Measurements from ENCODE around the gene ABCD3.
A peak's percentile ranks its signal among the peaks of the same experiment; 100 is the strongest.
"Not testable (repeated sequence)": the region's sequence is repeated elsewhere in the genome, so short reads cannot be mapped to it uniquely, and the experiment has no call there.

Gene ABCD3

DNA sequence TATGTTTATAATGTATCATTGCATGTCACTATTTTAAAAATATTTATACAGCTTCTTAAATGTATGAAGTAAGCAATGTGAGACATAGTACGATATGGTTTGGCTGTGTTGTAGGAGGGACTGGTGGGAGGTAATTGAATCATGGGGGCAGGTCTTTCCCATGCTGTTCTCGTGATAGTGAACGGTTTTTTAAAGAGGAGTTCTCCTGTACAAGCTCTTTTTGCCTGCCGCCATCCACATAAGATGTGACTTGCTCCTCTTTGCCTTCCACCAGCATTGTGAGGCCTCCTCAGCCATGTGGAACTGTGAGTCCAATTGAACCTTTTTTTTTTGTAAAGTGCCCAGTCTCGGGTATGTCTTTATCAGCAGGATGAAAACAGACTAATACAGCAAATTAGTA lies 10.3 kb downstream of the ABCD3 start:
- no peak for DNase-seq (ENCODE audit: low read depth)
- no peak overlapping the region for H3K4me3 ChIP-seq (replicated peaks; ENCODE audit: low read depth, low read length)
- TF ChIP-seq, protein P1, sequence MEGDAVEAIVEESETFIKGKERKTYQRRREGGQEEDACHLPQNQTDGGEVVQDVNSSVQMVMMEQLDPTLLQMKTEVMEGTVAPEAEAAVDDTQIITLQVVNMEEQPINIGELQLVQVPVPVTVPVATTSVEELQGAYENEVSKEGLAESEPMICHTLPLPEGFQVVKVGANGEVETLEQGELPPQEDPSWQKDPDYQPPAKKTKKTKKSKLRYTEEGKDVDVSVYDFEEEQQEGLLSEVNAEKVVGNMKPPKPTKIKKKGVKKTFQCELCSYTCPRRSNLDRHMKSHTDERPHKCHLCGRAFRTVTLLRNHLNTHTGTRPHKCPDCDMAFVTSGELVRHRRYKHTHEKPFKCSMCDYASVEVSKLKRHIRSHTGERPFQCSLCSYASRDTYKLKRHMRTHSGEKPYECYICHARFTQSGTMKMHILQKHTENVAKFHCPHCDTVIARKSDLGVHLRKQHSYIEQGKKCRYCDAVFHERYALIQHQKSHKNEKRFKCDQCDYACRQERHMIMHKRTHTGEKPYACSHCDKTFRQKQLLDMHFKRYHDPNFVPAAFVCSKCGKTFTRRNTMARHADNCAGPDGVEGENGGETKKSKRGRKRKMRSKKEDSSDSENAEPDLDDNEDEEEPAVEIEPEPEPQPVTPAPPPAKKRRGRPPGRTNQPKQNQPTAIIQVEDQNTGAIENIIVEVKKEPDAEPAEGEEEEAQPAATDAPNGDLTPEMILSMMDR (IDR thresholded peaks at IDR 0.05; ENCODE audit: low read length, missing control alignments): no peak

DNA sequence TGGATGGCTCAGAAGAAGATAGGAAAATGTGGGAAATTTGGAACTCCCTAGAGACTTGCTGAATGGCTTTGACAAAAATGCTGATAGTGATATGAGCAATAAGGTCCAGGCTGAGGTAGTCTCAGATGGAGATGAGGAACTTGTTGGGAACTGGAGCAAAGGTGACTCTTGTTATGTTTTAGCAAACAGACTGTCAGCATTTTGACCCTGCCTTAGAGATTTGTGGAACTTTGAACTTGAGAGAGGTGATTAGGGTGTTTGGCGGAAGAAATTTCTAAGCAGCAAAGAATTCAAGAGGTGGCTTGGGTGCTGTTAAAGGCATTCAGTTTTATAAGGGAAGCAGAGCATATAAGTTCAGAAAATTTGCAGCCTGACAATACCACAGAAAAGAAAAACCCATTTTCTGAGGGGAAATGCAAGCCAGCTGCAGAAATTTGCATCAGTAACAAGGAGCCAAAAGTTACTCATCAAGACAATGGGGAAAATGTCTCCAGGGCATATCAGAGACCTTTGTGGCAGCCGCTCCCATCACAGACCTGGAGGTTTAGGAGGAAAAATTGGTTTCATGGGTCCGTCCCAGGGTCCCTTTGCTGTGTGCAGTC lies 10.8 kb downstream of the ABCD3 start:
- H3K4me3 ChIP-seq (replicated peaks; ENCODE audit: low read depth, low read length); DNase-seq (ENCODE audit: low read depth): not testable (repeated sequence)

DNA sequence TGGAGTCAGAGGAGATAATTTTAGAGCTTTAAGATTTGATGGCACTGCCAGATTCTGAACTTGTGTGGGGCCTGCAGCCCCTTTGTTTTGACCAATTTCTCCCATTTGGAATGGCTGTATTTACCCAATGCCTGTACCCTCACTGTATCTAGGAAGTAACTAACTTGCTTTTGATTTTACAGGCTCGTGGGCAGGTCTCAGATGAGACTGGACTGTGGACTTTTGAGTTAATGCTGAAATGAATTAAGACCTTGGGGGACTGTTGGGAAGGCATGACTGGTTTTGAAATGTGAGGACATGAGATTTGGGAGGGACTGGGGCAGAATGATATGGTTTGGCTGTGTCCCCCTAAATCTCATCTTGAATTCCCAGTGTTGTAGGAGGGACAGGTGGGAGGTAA lies 11.9 kb downstream of the ABCD3 start:
- not testable (repeated sequence) for H3K4me3 ChIP-seq (replicated peaks; ENCODE audit: low read depth, low read length); DNase-seq (ENCODE audit: low read depth)

DNA sequence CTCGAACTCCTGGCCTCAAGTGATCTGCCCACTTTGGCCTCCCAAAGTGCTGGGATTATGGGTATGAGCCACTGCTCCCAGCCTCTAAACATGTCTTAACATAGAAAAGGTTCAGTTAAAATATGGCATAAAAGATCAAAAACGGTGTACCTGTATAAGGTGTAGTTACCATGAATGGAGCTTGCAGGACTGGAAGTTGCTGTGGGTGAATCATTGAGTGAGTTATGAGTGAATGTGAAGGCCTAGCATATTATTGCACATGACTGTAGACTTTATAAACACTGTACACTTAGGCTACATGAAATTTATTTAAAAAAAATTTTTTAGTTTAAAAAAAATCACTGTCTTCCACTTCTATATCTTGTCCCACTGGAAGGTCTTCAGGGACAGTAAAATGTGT lies 15.7 kb downstream of the ABCD3 start:
- H3K4me3 ChIP-seq (replicated peaks; ENCODE audit: low read depth, low read length): no peak overlapping the region
- TF ChIP-seq, protein P1 (IDR thresholded peaks at IDR 0.05; ENCODE audit: low read length, missing control alignments): no peak
- DNase-seq (ENCODE audit: low read depth): no peak

DNA sequence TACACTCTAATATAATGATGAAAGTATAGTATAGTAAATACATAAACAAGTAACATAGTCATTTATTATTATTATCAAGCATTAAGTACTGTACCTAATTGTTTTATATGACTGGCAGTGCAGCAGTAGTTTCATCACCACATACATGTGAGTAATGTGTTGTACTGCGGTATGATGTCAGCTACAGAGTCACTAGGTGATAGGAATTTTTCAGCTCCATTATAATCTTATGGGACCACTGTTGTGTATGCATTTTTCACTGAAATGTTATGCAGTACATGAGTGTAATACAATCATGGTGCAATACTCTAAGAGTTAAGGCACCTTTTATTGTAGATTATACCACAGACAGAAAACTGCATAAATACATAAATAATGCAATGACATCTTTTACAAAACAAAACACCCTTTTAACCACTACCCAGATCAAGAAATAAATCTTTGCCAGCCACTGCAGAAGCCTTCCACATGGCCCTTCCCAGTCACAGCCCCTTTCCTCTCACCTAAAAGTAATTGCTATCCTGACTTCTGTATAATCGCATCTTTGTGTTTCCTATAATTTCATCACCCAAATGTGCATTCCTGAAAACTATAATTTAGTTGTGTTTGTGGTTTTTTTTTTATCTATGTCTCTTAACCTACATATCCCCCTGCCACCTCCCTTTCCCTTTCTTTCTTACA lies 16.3 kb downstream of the ABCD3 start:
- DNase-seq (ENCODE audit: low read depth): peak; percentile 45
- H3K4me3 ChIP-seq (replicated peaks; ENCODE audit: low read depth, low read length): no peak overlapping the region
- TF ChIP-seq, protein P1 (IDR thresholded peaks at IDR 0.05; ENCODE audit: low read length, missing control alignments): no peak

DNA sequence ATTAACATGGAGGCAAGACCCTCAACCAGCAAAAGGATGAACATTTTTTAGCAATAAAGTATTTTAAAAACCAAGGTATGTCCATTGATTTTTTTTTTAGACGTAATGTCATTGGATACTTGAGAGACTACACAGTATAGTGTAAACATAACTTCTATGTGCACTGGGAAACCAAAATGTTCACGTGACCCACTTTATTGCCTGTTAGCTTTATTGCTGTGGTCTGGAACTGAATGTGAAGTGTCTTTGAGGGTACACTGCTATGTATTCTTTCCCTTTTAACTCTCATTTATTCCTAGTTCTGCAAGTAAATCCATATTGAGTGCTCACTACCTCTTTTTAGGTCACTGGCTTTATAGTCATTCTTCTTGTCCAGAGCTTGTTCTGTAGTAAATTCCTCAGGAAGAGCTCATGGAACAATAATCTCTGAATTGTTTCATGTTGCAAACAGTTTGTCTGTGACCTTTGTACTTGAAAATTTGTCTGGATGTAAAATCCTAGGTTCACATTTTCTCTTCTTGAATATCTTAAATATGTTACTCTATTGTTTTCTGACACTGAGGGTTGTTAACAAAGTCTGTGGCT lies 20.6 kb downstream of the ABCD3 start:
- TF ChIP-seq, protein P1 (IDR thresholded peaks at IDR 0.05; ENCODE audit: low read length, missing control alignments): no peak
- DNase-seq (ENCODE audit: low read depth): peak; percentile 45
- no peak overlapping the region for H3K4me3 ChIP-seq (replicated peaks; ENCODE audit: low read depth, low read length)

DNA sequence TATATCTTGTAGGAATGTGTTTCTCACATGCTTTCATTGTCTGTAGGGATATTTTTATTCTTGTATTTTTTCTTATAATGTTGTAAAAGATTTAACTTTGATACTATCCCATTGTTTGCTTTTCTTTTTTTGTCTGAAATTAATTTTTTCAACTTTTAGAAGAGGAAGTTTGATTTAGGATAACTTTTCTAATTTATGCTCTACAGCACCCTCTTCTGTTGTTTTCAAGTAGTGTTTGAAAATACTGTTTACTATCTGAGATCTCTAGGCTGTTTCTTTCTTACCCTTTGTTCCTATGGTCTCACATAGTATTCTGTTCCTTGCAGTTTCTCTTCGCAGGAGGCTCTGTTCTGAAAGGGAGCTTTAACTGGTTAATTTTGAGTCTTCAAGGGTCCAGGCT lies 21.9 kb downstream of the ABCD3 start:
- no peak for DNase-seq (ENCODE audit: low read depth)
- no peak overlapping the region for H3K4me3 ChIP-seq (replicated peaks; ENCODE audit: low read depth, low read length)
- TF ChIP-seq, protein P1 (IDR thresholded peaks at IDR 0.05; ENCODE audit: low read length, missing control alignments): no peak

DNA sequence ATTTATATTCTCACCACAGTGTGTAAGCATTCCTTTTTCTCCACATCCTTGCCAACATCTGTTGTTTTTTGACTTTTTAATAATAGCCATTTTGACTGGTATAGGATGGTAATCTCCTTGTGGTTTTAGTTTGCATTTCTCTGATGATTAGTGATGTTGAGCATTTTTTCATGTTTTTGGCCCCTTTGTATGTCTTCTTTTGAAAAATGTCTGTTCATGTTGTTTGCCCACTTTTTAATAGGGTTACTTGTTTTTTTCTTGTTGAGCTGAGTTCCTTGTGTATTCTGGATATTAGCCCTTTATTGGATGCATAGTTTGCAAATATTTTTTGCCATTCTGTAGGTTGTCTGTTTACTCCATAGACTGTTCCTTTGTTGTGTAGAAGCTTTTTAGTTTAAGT lies 24.9 kb downstream of the ABCD3 start:
- DNase-seq (ENCODE audit: low read depth); H3K4me3 ChIP-seq (replicated peaks; ENCODE audit: low read depth, low read length): not testable (repeated sequence)

DNA sequence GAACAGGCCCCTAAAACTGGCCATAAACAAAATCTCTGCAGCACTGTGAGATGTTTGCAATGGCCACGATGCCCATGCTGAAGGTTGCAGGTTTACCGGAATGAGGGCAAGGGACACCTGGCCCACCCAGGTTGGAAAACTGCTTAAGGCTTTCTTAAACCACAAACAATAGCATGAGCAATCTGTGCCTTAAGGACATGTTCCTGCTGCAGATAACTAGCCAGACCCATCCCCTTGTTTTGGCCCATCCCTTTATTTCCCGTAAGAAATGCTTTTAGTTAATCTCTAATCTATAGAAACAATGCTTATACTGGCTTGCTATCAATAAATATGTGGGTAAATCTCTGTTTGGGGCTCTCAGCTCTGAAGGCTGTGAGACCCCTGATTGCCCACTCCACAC lies 26.6 kb downstream of the ABCD3 start:
- DNase-seq (ENCODE audit: low read depth); H3K4me3 ChIP-seq (replicated peaks; ENCODE audit: low read depth, low read length): not testable (repeated sequence)

DNA sequence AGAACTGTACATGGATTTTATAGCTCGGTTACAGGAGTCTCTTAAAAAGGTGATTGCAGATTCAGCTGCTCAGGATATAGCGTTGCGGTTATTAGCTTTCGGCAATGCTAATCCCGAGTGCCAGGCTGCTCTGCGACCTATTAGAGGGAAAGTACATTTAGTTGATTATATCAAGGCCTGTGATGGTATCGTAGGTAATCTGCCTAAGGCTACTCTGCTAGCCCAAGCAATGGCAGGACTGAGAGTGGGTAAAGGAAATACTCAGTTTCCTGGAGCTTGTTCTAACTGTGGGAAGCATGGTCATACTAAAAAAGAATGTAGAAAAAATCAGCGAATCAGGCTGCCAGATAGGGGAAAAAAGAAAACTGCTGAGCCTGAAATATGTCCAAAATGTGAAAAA lies 27.5 kb downstream of the ABCD3 start:
- not testable (repeated sequence) for DNase-seq (ENCODE audit: low read depth)

DNA sequence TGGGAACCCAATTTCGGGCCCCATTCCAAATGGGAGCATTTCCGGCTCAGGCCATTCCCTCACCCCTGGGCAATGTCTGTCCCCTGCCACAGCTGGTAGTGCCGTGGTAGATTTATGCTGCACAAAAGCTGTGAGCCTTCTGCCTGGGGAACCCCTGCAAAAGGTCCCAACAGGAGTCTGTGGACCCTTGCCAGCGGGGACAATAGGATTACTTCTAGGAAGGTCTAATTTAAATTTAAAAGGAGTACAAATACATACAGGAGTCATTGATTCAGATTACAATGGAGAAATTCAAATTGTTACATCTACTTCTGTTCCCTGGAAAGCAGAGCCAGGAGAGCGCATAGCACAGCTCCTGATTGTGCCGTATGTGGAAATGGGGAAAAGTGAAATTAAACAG lies 28.0 kb downstream of the ABCD3 start:
- DNase-seq (ENCODE audit: low read depth); H3K4me3 ChIP-seq (replicated peaks; ENCODE audit: low read depth, low read length): not testable (repeated sequence)

More for the DNA sequence above, 27.5 kb downstream of the ABCD3 start:
- not testable (repeated sequence) for H3K4me3 ChIP-seq (replicated peaks; ENCODE audit: low read depth, low read length)

DNA sequence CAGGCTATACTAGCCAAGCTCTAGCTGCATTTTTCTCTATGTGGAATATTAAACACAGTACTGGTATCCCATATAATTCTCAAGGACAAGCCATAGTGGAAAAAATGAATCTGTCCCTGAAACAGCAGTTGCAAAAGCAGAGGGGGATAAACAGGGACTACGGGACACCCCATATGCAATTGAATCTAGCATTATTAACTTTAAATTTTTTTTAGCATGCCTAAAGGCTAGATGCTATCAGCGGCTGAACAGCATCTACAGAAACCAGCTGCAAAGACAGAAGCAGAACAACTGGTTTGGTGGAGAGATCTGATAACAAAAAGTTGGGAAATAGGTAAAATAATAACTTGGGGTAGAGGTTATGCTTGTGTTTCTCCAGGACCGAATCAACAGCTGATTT lies 30.6 kb downstream of the ABCD3 start:
- H3K4me3 ChIP-seq (replicated peaks; ENCODE audit: low read depth, low read length); DNase-seq (ENCODE audit: low read depth): not testable (repeated sequence)
